Heart left ventricle (tissue), 16 donors: ENCODE data around the gene CDC42. TPM values are rescaled to one million over a fixed set of nuclear protein-coding genes. Genes with fewer than 3 reads are reported as not detected.
A peak's percentile ranks its signal among the peaks of the same experiment; 100 is the strongest.

Experiments used
- ATAC-seq, 4 donors: fragments of 200-7000 bp; cut with Tn5 transposase; one replicate each; pipeline ENCODE4 v1.9.1; 2020 to 2022; ENCODE audit warnings: moderate library complexity in 4 of 4, mild to moderate bottlenecking in 3 of 4, moderate number of reproducible peaks in 1 of 4
- DNase-seq, 5 donors: peaks; one replicate each; pipeline ENCODE4 v3.0.0-alpha.2; 2020
- H3K27ac ChIP-seq, 12 donors: fragments of 200-600 bp; sonication (generic) in 4 of 12; one replicate each; pipeline versions ENCODE4 v1.5.0 to v1.8.0; 2016 to 2022; ENCODE audit warnings: mild to moderate bottlenecking in 2 of 12
- H3K27me3 ChIP-seq, 9 donors: fragments of 200-600 bp; sonication (generic) in 2 of 9; one replicate each; pipeline versions ENCODE4 v1.5.1 to v1.8.0; 2016 to 2022; ENCODE audit warnings: mild to moderate bottlenecking in 3 of 9
- H3K36me3 ChIP-seq, 9 donors: fragments of 200-600 bp; sonication (generic) in 2 of 9; one replicate each; pipeline versions ENCODE4 v1.5.0 to v1.8.0; 2018 to 2022; ENCODE audit warnings: mild to moderate bottlenecking in 2 of 9
- H3K4me1 ChIP-seq, 12 donors: fragments of 200-600 bp; sonication (generic) in 4 of 12; one replicate each; pipeline versions ENCODE4 v1.5.0 to v1.8.0; 2016 to 2022; ENCODE audit warnings: mild to moderate bottlenecking in 3 of 12
- H3K4me3 ChIP-seq, 12 donors: fragments of 200-600 bp; sonication (generic) in 4 of 12; one replicate each; pipeline versions ENCODE4 v1.5.0 to v1.8.0; 2017 to 2022; ENCODE audit warnings: mild to moderate bottlenecking in 9 of 12, moderate library complexity in 4 of 12
- H3K9me3 ChIP-seq, 12 donors: fragments of 200-600 bp; sonication (generic) in 4 of 12; one replicate each; pipeline versions ENCODE4 v1.5.0 to v1.8.0; 2016 to 2022; ENCODE audit warnings: mild to moderate bottlenecking in 1 of 12
- POLR2A ChIP-seq, 2 donors: fragments of 450-650 bp; IDR thresholded peaks; one replicate each; pipeline ENCODE4 v1.6.1; 2017; ENCODE audit warnings: antibody characterized with exemption in 2 of 2, mild to moderate bottlenecking in 2 of 2, moderate library complexity in 2 of 2
- WGBS, 4 donors: extraction: QIAGEN DNeasy Blood & Tissue Kit in 2 of 4; methylation state at CpG; one replicate each; pipeline versions ENCODE4 v1.1.5 to v1.1.7; 2013 to 2018; 5-methylcytosine and 5-hydroxymethylcytosine counted together
- intact Hi-C, 10 donors: fragments of 100-400 bp; cut with DNase I; formaldehyde crosslinking; loops; one replicate each; pipeline versions ENCODE4 v1.11.1 to v1.14.2; 2022
- polyA plus RNA-seq, 2 donors: library from polyadenylated mRNA; stranded (reverse); fragments of 200-250 nt; gene quantifications; one replicate each; pipeline ENCODE4 v1.2.3, GENCODE V29; 2013
- total RNA-seq, 9 donors: library from RNA; depleted of rRNA in 2 of 9; stranded (reverse); fragments of >200 nt in 2 of 9; fragmentation: NEBNext Ultra II Directional in 3 of 9; extraction: Animal tissue kit (Norgen Biotek cat#: 25700) in 3 of 9; gene quantifications; one replicate each; pipeline versions ENCODE4 v1.1.0 to v1.2.4, GENCODE V29; 2016 to 2023
- TF ChIP-seq, protein P1 (sequence below), 12 donors: fragments of 200-600 bp; sonication (generic) in 4 of 12; IDR thresholded peaks; one replicate each; pipeline versions ENCODE4 v1.5.0 to v1.8.0; 2018 to 2022; ENCODE audit warnings: antibody characterized with exemption in 12 of 12, mild to moderate bottlenecking in 5 of 12
- donor health status: ischemic (EF 13 %, LVEDD 7.1; RV severe dilation, severe dysfunction).
- donor health status: healthy with polysubstance abuse.
- donor health status: DM: no; HTN: yes; CAD: no.
- donor health status: DM: no; HTN: no; CAD: no.
- donor health status: ischemic (EF 25% LVEDD 6.9; RV normal size, moderate dysfunction).
- donor health status: ischemic (EF 25% LVEDD 5.7; RV mildly dilated, moderate dysfunction).
- donor health status: healthy.
- donor health status: DM: yes; HTN: yes; CAD: no.
- donor health status: ischemic (EF 35%, LVEDD 5.7; RV mildly dilated, moderate dysfunction).
- donor health status: nonischemic (EF 11% LVEDD 7.7; RV severe dilation, severe dysfunction).
- donor health status: DM: yes; HTN: yes; CAD: no.
- donor health status: PGD.
- donor health status: ischemic (EF 29% LVEDD 5.4; RV normal size, mild dysfunction).
- donor health status: nonischemic (EF 23%, LVEDD 6.1; RV moderate dilation, normal function).

CDC42 gene
- total and polyA plus RNA-seq, 11 donors = 74.3 to 260 (median 184) TPM

GRCh38 chr1:22053861-22054770 lies 1.6 kb downstream of the CDC42 start:
- H3K36me3 ChIP-seq = peaks cover 0 to 30% (median 0%) of the 10 kb centered on the region in 9 donors
- WGBS, 4 donors = 45 to 56% (median 49%) methylated on average over 19 of the region's 19 CpGs
- DNase-seq = no peak
- H3K4me1 ChIP-seq = peaks cover 12 to 63% (median 48%) of the 10 kb centered on the region in 12 donors
- peak overlapping the region; percentile 94 to 100 (median 98) for H3K27ac ChIP-seq
- intact Hi-C loops = loop anchor here in 2 of 10 donors (2.0 kb wide), 1 partner anchor 29 kb away; no protein-coding TSS in a partner anchor
- no peaks in the 10 kb centered on the region for H3K27me3 ChIP-seq
- no peaks in the 10 kb centered on the region for H3K9me3 ChIP-seq
- no peak for ATAC-seq
- H3K4me3 ChIP-seq = peak overlapping the region; percentile 57 to 98 (median 78)
- TF ChIP-seq POLR2A (IDR thresholded peaks at IDR 0.05) = no peak
- TF ChIP-seq, protein P1, sequence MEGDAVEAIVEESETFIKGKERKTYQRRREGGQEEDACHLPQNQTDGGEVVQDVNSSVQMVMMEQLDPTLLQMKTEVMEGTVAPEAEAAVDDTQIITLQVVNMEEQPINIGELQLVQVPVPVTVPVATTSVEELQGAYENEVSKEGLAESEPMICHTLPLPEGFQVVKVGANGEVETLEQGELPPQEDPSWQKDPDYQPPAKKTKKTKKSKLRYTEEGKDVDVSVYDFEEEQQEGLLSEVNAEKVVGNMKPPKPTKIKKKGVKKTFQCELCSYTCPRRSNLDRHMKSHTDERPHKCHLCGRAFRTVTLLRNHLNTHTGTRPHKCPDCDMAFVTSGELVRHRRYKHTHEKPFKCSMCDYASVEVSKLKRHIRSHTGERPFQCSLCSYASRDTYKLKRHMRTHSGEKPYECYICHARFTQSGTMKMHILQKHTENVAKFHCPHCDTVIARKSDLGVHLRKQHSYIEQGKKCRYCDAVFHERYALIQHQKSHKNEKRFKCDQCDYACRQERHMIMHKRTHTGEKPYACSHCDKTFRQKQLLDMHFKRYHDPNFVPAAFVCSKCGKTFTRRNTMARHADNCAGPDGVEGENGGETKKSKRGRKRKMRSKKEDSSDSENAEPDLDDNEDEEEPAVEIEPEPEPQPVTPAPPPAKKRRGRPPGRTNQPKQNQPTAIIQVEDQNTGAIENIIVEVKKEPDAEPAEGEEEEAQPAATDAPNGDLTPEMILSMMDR (IDR thresholded peaks at IDR 0.05) = no peak

GRCh38 chr1:22055463-22055862 lies 3.0 kb downstream of the CDC42 start:
- ATAC-seq (no peak), DNase-seq (no peak)
- no peaks in the 10 kb centered on the region for H3K9me3 ChIP-seq
- H3K4me3 ChIP-seq = peak overlapping the region in 5 of 12 donors; percentile 3 to 30 (median 11)
- 23 to 45% (median 42%) methylated on average over 6 of the region's 6 CpGs for WGBS, 4 donors
- H3K27me3 ChIP-seq = no peaks in the 10 kb centered on the region
- H3K27ac ChIP-seq = peak overlapping the region in 5 of 12 donors; percentile 0 to 39 (median 32)
- TF ChIP-seq, protein P1 (IDR thresholded peaks at IDR 0.05) = no peak
- TF ChIP-seq POLR2A (IDR thresholded peaks at IDR 0.05) = no peak
- peaks cover 13 to 73% (median 56%) of the 10 kb centered on the region in 12 donors for H3K4me1 ChIP-seq
- H3K36me3 ChIP-seq = peaks cover 0 to 41% (median 0%) of the 10 kb centered on the region in 9 donors
- intact Hi-C loops = no loop called here

- H3K27me3 ChIP-seq = no peaks in the 10 kb centered on the region
- peaks cover 17 to 79% (median 60%) of the 10 kb centered on the region in 12 donors for H3K4me1 ChIP-seq
- peak overlapping the region in 6 of 12 donors; percentile 0 to 39 (median 18) for H3K27ac ChIP-seq
- DNase-seq = no peak
- no peak for TF ChIP-seq POLR2A (IDR thresholded peaks at IDR 0.05)
- TF ChIP-seq, protein P1 (IDR thresholded peaks at IDR 0.05) = no peak
- peaks cover 0 to 41% (median 0%) of the 10 kb centered on the region in 9 donors for H3K36me3 ChIP-seq
- WGBS, 4 donors = 13 to 25% (median 21%) methylated on average over 1 of the region's 1 CpG
- peak overlapping the region in 5 of 12 donors; percentile 0 to 38 (median 6) for H3K4me3 ChIP-seq
- H3K9me3 ChIP-seq = no peaks in the 10 kb centered on the region
- intact Hi-C loops = no loop called here
- no peak for ATAC-seq
Measured at GRCh38 chr1:22056043-22056442, 3.5 kb downstream of the CDC42 start.

DNA sequence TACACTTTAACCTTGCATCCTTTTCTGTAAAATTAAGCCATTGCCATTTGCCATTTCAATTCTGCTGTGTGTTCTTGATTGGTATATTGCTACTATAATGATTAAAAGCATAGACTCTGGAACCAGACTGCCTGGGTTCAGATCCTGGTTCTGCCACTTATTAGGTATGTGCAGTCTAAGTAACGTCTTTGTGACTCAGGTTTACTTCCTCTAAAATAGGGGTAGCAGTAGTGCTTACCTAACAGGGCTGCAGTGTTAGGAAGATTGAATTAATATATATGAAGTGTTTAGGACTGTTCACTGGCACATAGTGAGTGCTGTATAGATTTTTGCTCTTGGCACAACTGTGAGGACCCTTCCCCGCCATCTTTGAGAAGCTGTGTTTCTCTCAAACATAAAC lies 4.4 kb downstream of the CDC42 start:
- H3K9me3 ChIP-seq = no peaks in the 10 kb centered on the region
- H3K27me3 ChIP-seq = no peaks in the 10 kb centered on the region
- TF ChIP-seq, protein P1 (IDR thresholded peaks at IDR 0.05) = no peak
- TF ChIP-seq POLR2A (IDR thresholded peaks at IDR 0.05) = no peak
- peaks cover 17 to 86% (median 67%) of the 10 kb centered on the region in 12 donors for H3K4me1 ChIP-seq
- intact Hi-C loops = no loop called here
- H3K27ac ChIP-seq = peak overlapping the region in 5 of 12 donors; percentile 0 to 39 (median 29)
- peaks cover 0 to 41% (median 0%) of the 10 kb centered on the region in 9 donors for H3K36me3 ChIP-seq
- peak overlapping the region in 3 of 12 donors; percentile 0 to 38 (median 0) for H3K4me3 ChIP-seq
- ATAC-seq (no peak), DNase-seq (no peak)
- WGBS, 4 donors = 49 to 53% (median 51%) methylated on average over 2 of the region's 2 CpGs
